HG03342 (cell line): ENCODE results near the gene PROCR.
"Not testable (repeated sequence)": the region's sequence is repeated elsewhere in the genome, so short reads cannot be mapped to it uniquely, and the experiment has no call there.

Experiments used
- ATAC-seq: cut with Tn5 transposase; IDR thresholded peaks from one replicate; pipeline ENCODE4 v1.9.1; 2021; ENCODE audit warnings: mild to moderate bottlenecking, moderate library complexity; ENCODE audit not compliant: unreplicated experiment

Gene PROCR

DNA sequence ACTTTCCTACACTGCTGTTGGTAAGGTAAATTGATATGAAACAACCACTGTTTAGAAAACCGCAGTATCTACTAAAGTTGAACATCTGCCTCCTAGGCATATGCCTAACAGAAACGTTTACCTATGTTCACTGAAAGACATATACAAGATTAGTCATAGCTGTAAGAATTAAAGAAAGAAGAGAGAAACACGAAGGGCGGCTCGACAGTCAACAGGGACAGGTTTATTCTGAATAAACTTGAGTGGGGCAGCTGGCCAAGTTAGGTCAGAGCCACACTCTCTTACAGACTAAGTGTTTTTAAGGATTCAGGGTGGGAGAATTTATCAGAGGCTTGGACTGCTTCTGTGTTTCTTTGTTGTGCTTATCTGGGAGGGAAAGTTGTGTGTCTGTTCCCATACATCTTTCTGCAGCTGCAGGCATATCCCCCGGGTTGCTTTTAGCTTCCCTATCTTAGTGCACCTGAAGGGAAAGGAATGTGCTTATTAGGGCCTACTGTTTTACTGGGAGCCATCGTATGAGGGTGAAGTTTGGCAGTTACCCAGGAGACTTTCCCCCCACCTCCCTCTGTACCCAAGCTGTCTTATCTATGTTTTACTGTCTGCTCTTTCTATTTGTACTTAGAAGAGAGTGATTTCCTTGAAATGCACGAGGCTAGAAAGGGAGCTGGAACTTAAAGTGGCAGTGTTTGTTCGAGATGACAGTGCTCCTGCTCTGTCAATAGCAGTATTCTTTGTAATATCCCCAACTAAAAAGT is 20.4 kb downstream of the PROCR start:
- no peak for ATAC-seq

DNA sequence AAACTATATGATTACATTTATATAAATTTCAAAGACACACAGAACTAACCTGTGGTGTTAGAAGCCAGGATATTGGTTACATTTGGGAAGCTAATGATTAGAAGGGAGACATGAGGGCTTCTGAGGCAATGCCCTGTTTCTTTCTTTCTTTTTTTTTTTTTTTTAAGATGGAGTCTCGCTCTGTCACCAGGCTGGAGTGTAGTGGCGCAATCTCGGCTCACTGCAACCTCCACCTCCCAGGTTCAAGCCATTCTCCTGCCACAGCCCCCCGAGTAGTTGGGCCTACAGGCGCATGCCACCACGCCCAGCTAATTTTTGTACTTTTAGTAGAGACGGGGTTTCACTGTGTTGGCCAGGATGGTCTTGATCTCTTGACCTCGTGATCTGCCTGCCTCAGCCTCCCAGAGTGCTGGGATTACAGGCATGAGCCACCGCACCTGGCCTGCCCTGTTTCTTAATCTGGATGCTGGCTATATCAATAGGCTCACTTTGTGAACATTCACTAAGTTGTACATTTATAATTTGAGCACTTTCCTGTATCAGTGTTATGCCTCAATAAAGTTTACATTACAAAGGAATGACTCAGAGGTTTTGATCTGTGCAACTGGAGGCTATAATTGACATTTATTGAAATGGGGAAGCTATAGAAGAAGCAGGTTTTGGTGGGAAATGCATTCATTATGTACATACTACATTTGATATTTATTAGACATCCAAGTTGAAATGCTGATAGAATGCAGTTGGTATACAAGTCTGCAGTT is 21.3 kb downstream of the PROCR start:
- ATAC-seq: not testable (repeated sequence)

GRCh38 chr20:35196313-35196712 is 24.4 kb downstream of the PROCR start:
- no peak for ATAC-seq

DNA sequence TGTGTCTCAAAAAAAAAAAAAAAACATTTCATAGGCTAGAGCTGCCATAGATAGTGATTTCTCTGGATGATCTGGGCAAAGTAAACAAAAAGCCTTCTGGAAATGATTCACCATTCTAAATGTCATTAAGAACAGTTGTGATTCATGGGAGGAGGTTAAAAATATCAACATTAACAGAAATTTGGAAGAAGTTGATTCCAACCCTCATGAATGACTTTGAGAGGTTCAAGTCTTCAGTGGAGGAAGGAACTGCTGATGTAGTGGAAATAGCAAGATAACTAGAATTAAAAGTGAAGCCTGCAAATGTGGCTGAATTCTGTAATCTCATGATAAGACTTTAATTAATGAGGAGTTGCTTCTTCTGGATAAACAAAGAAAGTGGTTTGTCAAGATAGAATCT is 27.9 kb downstream of the PROCR start:
- ATAC-seq: no peak

DNA sequence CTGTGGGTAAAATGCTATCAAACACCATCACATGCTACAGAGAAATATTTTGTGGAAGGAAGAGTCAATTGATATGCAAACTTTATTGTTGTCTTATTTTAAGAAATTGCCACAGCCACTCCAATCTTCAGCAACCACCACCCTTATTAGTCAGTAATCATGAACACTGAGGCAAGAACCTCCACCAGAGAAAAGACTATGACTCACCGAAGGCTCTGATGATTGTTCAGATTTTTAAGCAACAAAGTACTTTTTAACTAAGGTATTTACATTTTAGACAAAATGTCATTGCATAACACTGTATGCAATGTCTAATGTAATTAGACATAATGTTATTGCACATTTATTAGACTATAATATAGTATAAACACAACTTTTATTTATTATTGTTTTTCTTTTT is 28.4 kb downstream of the PROCR start:
- no peak for ATAC-seq

DNA sequence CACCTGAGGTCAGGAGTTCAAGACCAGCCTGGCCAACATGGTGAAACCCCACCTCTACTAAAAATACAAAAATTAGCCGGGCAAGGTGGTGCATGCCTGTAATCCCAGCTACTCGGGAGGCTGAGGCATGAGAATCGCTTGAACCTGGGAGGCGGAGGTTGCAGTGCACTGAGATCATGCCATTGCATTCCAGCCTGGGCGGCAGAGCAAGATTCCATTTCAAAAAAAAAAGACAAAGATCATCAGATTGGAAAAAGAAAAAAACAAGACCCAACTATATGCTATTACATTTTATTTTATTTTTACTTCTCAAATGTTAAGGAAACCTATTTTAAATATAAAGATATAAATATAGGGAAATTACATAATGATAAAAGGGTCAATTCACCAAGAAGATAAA is 29.6 kb downstream of the PROCR start:
- ATAC-seq: not testable (repeated sequence)

DNA sequence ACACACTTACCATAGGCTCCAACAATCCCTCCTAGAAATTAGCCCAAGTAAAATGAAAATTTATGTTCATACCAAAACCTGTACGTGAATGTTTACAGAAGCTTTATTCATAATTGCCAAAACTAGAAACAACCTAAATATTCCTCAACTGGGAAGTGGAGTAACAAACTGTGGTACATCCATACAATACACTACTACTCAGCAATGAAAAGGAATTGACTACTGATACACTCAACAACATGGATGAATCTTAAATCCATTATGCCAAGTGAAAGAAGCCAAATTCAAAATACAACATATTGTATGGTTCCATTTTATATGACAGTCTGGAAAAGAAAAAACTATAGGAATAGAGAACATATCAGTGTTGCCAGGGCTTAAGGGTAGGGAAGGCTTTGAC is 34.9 kb downstream of the PROCR start:
- ATAC-seq: no peak

DNA sequence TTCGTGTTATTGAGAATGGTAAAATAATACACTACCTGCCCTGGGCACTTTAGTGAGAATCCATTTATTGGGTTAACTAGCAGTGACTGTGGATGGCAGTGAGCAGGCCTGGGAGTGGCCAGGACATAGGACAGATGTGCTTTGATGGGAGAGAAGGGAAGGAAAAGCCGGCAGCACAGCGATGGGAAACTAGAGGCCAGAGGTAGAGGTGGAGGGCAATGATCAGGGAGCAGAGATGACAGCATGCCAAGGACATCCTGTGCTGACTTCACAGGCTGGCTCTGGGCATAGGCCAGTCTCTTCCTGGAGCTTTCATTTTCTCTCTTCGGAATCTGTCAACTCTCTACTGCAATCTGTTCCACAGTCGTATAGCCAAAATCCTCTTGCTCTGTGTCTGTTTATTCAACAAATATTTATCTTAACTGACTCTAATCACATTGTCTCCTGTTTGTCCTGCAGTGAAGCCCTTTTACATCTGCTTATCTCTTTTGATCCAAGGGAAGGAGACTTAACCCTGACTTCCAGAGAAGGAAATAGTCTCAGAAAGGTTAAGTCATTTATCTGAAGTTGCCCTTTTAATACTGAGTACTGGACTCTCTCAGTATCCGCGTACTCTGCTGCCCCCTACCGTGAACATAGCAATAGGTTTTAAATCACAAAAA is 36.2 kb downstream of the PROCR start:
- no peak for ATAC-seq

DNA sequence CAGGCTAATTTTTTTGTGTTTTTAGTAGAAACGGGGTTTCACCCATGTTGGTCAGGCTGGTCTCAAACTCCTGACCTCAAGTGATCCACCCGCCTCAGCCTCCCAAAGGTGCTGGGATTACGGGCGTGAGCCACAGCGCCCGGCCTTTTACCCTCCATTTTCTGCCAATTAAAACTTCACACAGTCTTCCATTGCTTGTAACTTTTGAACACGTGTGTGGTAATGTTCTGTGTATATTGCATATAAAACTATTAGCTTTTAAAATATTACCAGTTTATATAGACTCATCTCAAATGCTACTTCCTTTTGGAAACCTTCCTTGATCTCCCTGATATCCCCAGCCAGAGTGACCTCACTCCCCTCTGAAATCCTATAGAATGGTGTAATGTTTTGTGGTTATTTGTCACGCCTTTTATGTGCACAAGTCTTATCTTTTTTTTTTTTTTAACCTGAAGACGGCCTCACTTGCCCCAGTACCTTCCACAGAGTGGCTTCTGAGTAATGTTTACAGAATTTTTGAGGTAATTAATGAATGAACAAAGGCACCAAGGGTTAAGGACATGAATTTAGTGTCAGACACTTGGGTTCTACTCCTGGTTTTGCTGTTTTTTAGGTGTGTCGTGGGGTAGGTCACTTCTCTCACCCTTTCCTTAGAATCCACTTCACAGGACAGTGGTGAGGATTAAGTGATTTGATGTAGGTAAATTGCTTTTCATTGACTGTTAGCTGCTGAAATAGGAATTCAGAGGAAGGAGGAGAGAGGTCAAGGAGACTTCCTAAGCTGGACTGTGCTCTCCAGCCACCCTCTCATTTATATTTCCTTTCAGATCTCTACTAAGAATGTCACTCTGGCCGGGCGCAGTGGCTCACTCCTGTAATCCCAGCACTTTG is 43.4 kb downstream of the PROCR start:
- ATAC-seq: no peak

- ATAC-seq: no peak
Observed at GRCh38 chr20:35216541-35216940, 44.7 kb downstream of the PROCR start.

DNA sequence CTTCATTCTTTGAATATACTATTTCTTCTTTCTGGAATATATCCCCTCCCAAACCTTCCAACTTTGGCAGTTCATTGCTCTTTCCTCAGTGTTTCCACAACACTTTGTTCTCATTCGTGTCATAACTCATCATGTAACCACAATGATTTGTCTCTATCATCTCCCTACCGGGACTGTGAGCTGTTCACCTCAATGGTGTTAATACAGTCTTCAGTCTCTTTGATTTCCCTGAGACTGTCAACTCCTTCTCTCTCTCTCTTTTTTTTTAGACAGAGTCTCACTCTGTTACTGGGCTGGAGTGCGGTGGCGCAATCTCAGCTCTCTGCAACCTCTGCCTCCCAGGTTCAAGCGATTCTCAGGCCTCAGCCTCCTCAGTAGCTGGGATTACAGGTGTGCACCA is 52.1 kb downstream of the PROCR start:
- ATAC-seq: no peak

DNA sequence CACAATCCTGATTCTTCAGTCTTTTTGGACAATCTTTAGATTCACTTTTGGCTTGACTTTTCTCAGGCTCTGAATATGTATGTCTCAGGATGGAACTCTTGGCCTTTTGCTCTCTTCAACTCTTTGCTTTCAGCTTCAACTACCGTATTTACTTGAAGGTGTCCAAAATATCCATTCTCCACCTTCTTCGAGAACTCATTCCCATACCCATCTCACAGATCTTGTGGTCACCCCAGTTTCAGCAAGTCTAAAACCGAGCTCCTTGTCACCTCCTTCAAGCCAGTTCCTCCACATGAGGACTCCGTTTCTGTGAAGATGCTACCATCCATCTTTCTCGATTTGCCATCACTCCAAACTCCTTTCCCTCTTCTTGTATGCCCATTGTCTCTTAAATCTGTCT is 52.7 kb downstream of the PROCR start:
- no peak for ATAC-seq

- ATAC-seq: no peak
Observed at GRCh38 chr20:35225319-35226125, 53.6 kb downstream of the PROCR start.

DNA sequence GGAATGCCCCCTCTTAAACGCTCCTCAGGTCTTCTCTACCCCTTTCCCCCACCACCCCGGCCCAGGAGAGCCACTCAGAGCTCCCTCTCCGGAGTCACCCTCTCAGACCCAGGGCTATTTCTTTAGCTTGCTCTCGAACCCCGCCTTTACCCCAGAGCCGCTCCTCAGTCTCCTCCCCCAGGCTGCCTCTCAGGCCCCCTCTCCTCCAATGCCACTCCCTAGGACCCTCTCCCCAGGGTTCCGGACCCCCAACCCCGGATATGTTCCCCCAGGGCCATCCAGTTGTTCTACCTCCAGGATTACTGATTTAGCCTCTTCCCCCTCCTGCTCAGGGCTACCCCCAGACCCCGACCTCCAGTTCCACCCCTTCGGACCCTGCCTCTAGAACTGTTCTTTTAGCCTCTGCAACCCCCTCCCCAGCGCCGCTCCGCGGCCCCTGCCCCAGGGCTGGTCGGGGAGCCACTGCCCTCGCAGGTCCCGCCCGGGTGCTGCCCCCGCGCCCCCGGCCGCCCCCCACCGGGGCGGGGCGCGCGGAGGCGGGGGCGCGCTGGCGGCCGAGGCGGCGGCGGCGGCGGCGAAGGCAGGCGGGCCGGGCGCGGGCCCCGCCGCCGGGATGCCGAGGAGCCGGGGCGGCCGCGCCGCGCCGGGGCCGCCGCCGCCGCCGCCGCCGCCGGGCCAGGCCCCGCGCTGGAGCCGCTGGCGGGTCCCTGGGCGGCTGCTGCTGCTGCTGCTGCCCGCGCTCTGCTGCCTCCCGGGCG is 54.4 kb downstream of the PROCR start, which contains the start of gene MMP24:
Gene MMP24 (plus strand): TSS at position 565 of the 758 bp plus-strand sequence. CDS start 49 bp downstream, at position 614.
- ATAC-seq: no peak
